AG09309 (cell line): ENCODE measurements around the gene CORO7.

Experiments used
- DNase-seq: peaks from one replicate; pipeline ENCODE4 v3.0.0-alpha.2; 2010; ENCODE audit warnings: low read depth
- H3K4me3 ChIP-seq: 2 replicates; pipeline ENCODE4 v1.5.1; 2011; ENCODE audit warnings: mild to moderate bottlenecking, low read depth, low read length, moderate library complexity; ENCODE audit not compliant: control insufficient read depth
- CTCF ChIP-seq: IDR thresholded peaks from 2 replicates; pipeline ENCODE4 v1.5.1; 2011; ENCODE audit warnings: mild to moderate bottlenecking, low read depth, low read length, inconsistent platforms; ENCODE audit not compliant: insufficient read depth, control insufficient read depth; ENCODE audit errors: missing control alignments

Gene CORO7

GRCh38 chr16:4378999-4379690 lies 37.3 kb downstream of the CORO7 start:
- H3K4me3 ChIP-seq: no peak overlapping the region
- TF ChIP-seq CTCF: no peak
- no peak for DNase-seq

GRCh38 chr16:4378161-4378666 lies 38.2 kb downstream of the CORO7 start:
- no peak overlapping the region for H3K4me3 ChIP-seq
- no peak for TF ChIP-seq CTCF
- DNase-seq: no peak

DNA sequence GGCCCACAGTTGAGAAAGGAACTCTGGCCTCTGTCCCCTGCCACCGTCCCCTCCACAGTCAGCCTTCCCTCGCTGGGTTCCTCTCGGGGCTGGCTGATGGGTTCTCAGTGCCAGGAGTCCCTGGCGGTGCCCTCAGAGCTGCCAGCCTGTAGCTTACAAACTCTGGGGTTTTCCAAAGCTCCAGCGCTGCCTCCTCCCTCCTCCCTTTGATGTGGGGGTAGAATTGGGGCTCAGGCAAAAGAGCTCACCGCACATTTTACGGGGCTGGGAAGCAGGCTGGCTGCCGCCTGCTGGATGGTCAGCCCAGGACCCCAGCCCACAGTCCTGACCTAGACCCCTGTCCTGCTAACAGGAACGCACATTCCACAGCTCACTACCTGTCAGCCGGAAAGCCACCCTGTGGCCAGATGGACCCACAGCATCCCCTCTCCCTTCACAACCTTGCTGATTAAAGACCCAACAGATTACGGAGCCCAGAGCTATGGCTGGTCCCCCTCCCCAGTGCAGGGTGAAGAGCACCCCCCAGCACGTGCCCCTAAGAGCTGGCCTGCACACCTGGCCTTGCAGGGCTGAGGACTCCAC lies 38.7 kb downstream of the CORO7 start:
- DNase-seq: no peak
- peak; percentile 7 for TF ChIP-seq CTCF
- H3K4me3 ChIP-seq: no peak overlapping the region

DNA sequence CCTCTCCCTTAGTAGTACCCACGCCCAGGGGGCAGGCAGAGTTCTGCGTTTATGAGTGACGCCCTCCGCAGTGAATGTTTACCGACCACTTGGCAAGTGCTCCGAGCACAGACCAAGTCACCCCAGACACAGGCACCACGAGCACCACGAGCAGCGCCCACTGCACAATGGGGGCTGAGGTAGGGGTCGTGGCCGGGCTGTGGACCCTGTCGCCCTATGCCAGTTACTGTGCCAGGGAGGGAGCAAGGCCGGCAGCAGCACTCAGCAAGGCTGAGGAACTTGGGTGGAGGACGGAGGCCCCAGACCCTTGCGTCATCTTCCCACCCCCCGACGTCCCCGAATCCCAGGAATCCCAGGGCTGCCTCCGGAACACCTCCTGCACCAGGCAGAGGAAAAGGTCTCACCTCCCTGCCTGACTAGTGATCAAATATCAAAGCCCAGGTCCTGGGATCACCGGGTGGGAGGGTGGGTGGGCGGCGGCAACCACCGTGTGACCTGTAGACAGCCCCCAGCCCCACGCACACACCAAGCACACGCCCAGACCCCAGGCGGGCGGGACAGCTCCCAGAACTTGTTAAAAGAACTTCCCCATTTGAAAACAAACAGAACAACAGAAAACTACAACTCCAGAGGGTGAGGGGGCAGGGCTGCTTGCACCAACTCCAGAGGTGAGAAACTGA lies 39.4 kb downstream of the CORO7 start:
- peak overlapping the region; percentile 34 for H3K4me3 ChIP-seq
- no peak for DNase-seq
- TF ChIP-seq CTCF: no peak

GRCh38 chr16:4376126-4376892 lies 40.1 kb downstream of the CORO7 start:
- TF ChIP-seq CTCF: no peak
- H3K4me3 ChIP-seq: peak overlapping the region; percentile 36
- no peak for DNase-seq

DNA sequence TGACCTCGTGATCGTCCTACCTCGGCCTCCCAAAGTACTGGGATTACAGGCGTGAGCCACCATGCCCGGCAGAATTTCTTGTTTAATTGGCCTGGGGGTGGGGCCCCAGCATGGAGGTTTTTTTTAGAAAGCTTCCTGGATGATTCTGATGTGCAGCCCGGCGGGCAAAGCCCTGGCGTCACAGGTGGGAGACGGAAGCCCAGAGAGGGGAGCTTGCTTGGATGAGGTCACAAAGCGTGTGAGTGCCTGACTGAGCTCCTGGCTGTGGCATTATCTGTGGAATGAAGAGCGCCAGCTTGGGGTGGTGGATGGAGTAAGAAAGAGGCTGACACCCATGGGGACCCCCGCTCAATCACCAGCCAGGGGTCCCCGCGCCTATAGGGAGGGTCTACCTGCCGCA lies 40.7 kb downstream of the CORO7 start:
- no peak for DNase-seq
- peak overlapping the region; percentile 36 for H3K4me3 ChIP-seq
- TF ChIP-seq CTCF: no peak
